GM21723 (cell line): ENCODE measurements around the gene EYS.

Experiments used
- ATAC-seq: cut with Tn5 transposase; IDR thresholded peaks from one replicate; pipeline ENCODE4 v1.9.1; 2021; ENCODE audit warnings: mild to moderate bottlenecking, moderate library complexity; ENCODE audit not compliant: unreplicated experiment

The EYS gene

GRCh38 chr6:64737418-64737817 lies 969.6 kb downstream of the EYS start:
- no peak for ATAC-seq

DNA sequence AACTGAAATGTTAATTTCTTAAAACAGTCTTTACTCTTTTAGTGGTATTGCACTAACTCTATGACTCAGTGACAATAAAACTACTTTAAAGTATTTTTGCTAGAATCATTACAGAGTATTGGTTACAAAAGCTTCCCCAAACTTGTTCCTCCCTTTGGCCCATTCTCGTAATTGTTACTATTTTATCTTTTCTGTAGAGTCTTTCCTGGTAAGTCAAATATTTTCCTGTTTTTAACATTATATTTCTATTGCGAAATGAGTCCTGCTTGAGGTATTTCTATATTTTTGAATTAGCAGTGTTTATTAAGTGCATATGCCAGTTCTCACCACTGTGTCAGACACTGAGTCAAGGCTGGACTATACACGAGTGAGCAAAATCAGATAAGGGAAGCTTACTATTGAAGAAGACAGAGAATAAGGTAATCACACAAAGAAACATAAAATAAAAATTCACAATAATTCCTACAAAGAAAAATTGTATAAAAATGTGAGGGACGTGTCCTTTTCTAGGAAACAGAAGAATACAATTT lies 970.5 kb downstream of the EYS start:
- ATAC-seq, result no peak

- no peak for ATAC-seq
Observed at GRCh38 chr6:64733433-64733832, 973.6 kb downstream of the EYS start.

DNA sequence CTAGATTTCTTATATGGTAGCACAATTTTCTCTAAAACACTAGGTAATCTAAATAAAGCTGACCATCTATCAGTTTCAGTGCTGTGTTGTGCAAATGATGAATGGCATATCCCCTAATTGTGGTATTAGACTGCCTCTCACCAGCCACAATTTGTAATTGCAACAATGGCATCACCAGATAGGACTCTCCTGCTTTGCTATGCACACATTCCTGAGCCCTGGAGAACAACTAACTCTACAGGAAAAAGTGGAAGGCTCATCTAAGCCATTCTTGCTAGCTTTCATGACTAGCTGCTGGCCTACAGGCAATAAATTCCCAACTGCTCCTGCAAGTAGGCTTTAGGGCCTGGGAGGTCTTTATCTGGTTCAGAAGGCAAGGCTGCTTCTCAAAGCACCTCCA lies 974.1 kb downstream of the EYS start:
- ATAC-seq, result no peak

- no peak for ATAC-seq
Observed at GRCh38 chr6:64729522-64729921, 977.5 kb downstream of the EYS start.

DNA sequence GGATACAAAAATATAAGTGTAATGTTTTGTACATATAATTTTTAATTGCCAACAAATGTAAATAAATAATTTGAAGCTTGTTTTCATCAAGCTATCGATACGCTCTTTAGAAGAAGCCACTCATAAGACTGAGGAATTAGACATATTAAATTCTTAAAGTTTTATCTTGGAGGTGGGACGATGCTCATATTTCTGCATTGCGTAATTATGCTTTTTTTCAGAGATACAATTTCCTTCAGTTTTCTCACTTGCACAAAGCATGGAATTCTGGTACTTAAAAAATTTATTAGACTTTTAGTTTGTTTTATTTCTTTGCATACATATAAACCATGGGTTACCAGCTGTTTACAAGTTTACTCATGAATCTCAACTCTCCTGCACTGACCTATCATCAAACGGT lies 980.0 kb downstream of the EYS start:
- no peak for ATAC-seq

- no peak for ATAC-seq
Observed at GRCh38 chr6:64724091-64724490, 982.9 kb downstream of the EYS start.

DNA sequence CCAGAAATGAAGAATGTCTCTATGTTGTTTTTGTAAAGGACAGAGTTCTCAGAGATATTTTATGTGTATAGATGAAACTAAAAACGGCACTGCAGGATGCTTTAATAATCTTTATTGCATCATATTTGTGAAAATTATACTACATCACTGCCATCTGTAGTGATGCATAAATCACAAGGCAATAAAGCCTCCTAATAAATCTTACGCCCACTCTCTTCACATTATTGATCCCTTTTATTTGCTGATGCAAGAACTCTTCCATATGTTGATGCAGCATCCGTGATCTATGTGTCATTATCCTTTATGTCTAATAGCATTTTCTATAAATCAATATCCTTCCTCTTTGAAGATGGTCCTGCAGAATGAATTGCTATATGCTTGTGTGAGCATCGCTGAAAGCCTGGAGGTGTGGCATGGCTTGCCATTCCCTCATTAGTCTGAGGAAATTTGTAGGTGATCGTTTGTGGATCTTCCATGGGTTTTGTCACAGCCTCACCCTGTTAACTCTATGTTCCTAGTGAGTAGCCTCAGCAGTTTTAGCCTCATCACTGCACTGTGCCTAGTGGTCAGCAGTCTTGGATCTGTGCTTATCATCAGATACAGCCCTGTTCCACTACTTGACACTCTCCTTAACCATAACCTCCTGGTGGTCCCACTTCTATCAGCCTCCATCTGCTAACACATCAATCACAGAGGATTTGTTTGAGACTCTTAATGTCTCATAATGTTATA lies 983.5 kb downstream of the EYS start:
- no peak for ATAC-seq

- no peak for ATAC-seq
Observed at GRCh38 chr6:64721865-64722264, 985.2 kb downstream of the EYS start.

- ATAC-seq, result no peak
Observed at GRCh38 chr6:64717281-64717680, 989.7 kb downstream of the EYS start.

GRCh38 chr6:64715624-64716023 lies 991.4 kb downstream of the EYS start:
- no peak for ATAC-seq

DNA sequence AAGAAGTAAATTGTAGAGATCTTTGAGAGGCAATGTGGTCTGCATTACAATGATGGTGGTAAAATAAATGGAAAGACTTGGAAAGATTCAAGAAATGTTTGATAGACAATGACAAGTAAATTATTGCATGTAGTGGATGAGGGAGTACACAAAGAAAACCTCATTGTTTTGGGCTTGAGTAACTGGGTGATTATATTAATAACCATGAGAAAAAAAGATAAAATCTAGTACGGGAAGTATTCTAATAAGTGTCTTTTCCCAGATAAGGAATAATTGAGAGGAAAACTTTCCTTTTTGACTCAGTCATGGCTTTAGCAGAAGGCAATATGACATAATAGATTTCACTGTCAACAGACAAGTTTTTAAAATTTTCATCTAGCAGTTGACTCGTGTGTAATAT lies 993.0 kb downstream of the EYS start:
- no peak for ATAC-seq

DNA sequence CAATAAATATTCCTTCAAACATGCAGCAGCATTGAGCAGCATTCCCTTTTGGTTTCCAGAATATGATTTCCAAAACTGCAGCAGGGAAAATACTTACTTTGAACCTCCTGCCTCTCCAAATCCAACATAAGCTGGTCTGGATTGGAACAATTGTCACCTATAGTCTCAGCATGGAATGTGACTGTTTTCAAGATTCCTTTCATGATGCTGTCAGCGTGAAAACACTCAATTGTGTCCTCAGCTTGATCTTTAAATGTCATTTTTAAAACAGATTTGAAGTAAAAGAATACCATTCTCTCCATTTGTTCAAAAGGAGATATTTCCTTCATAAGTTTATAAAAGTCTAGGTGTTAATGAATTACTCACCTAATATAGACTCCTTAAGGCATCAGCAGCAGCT lies 993.9 kb downstream of the EYS start:
- no peak for ATAC-seq

GRCh38 chr6:64712606-64713005 lies 994.4 kb downstream of the EYS start:
- ATAC-seq, result no peak

GRCh38 chr6:64703922-64704321 lies 1003.1 kb downstream of the EYS start:
- ATAC-seq, result no peak

- no peak for ATAC-seq
Observed at GRCh38 chr6:64696053-64696452, 1011.0 kb downstream of the EYS start.

DNA sequence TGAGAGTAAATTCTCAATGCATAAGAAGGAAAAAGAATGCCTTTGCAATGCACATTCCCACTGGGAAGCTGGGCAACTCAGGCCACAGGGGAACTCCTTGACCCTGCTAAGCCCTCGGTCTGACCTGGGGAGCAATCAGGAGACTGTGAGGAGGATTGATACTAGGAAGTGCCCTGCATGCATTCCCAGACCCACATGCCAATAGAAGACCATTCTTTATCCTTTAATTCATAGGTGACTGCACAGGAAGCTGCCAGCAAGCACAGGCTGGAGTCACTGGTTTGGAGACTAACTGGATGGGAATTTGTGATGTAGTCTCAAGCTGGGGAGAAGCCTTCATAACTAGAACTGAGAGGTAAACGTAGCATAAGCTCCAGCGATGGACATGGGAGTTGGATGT lies 1012.7 kb downstream of the EYS start:
- no peak for ATAC-seq

- ATAC-seq, result no peak
Observed at GRCh38 chr6:64691064-64691463, 1016.0 kb downstream of the EYS start.

DNA sequence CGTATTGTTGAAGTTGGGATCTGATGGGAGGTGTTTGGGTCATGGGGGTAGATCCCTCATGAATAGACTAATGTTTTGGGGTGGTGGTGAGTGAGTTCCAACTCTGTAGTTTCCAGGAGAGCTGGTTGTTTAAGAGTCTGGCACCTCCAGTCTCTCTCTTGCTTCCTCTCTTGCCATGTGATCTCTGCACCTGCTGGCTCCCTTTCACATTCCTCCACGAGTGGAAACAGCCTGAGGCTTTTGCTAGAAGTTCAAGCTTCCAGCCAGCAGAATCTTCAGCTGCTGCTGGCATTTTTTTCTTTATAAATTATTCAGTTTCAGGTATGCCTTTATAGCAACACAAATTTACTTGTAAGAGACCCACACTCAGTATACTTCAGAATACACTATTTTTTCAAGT lies 1021.6 kb downstream of the EYS start:
- no peak for ATAC-seq

GRCh38 chr6:64683682-64684081 lies 1023.3 kb downstream of the EYS start:
- ATAC-seq, result no peak

GRCh38 chr6:64681416-64682160 lies 1025.4 kb downstream of the EYS start:
- no peak for ATAC-seq

DNA sequence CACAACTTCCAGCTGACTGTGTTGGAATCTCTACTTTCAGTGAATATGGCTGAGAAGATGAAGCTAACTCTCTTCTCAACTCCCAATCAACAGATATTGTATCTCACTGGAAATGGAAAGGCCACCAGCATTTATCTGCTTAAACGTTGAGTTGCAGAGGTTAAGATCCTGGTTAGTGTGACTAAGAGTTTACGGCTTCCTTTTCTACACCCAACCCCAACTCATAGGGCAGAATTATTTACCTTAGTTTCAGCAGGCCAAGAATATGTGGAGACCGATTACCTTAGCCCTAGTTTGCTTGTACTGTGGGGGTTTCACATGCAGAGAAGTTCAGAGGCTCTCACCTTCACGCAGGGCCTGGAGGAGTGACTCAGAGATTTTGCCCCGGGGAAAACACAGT lies 1026.6 kb downstream of the EYS start:
- no peak for ATAC-seq
